GM20000 (cell line): ENCODE results near the gene COL12A1.

Source experiments
- DNase-seq: peaks from one replicate; pipeline ENCODE4 v3.0.0; 2012; ENCODE audit warnings: low spot score
- CTCF ChIP-seq: IDR thresholded peaks from 2 replicates; pipeline ENCODE4 v1.5.1; 2012; ENCODE audit warnings: mild to moderate bottlenecking, control low read depth; ENCODE audit errors: extremely low read depth, missing control alignments

COL12A1 gene

DNA sequence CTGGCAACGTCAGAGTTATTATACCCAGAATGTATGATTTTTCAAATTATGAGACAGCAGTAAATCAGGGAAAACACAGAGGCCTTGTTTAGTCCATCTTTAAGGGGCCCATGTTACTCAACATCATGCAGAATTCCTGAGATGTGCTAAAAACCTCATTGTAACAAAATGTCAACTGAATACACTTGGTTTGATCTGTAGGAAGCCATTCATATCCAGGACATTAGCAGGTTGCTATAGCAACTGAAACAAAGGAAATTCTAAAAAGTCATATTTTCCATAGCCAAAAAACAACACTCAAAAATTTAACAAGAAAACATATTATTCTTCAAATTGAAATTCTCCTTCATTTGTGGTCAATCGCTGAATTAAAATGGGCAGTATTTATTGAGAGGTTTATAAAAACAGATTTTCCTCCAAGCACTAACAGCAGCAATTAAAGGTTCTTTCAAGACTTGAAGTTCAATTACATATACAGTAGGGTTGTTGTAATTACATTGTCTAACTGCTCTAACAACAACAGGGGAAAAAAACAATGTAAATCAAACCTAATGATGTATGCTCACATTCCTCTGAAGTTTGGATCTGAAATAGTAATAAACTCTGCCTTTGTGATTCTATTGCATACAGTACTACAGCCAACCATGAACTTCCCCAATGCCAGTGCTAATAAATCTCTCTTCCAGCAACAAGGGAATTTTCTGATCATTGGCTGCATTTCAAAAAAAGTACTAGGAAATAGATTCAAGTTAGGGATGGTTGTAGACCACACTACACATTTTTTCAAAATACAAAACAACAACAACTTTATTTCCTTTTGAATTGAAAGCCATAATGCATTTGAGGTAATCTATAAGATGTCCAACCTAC lies 34.9 kb downstream of the COL12A1 start:
- DNase-seq = no peak
- TF ChIP-seq CTCF = no peak

DNA sequence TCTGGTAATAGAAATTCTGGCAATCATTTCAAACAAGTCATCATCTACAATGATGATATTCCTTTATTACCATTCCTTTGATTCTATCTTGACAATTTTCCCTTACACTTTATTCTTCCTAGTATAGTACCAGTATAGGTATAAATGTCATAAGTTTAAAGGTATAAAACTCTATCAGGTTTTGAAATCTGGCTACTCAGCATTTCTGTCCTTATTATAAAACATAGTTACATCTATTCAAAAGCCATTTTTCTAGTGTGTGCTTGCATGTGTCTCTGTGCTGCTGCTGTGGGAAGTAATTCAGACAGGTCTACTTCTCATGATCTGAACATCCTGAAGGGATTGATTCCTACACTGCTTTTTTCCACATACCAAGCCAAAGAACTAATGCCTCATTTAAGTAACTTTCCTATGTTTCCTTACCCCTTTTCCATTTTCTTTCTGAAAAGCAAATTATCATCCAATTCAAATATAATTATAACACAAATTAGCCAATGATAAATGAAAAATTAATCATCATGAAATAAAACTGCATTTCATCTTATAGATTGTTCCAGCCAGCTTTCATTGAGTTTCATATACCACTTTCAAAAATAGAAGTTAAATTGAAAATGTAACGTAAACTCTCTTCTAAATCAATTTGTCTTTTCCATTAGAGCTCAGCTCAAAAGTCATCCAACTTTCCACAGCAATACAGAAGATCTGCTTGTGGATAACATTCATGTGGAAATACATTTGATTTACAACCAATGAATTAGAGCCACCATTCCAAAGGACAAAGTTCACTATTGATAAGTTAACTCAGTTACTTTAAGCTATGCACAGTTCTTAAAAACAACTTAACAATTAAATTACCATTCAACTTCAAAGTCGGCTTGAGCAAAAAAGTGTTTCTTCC lies 35.9 kb downstream of the COL12A1 start:
- no peak for DNase-seq
- TF ChIP-seq CTCF = no peak

- TF ChIP-seq CTCF = no peak
- DNase-seq = no peak
These were observed 38.0 kb downstream of the COL12A1 start for GRCh38 chr6:75167851-75168250.

DNA sequence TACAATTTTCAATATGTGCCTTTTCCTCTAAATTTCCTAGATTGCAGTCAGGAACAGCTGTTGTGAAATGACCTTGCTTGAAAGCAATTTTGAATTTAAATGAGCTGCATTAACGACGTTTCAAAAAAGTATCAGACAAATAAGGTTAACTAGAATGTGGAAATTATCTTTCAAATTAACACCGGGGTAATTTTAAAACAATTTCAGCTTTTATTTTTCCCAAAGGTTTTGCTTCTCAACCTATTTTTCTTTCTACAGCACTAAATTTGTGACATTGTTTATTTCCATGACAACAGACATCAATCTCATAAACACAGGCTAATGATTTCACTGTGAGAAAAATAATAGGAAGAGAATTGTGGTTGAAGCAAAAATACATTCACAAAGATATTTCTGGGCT lies 38.5 kb downstream of the COL12A1 start:
- no peak for DNase-seq
- TF ChIP-seq CTCF = no peak

DNA sequence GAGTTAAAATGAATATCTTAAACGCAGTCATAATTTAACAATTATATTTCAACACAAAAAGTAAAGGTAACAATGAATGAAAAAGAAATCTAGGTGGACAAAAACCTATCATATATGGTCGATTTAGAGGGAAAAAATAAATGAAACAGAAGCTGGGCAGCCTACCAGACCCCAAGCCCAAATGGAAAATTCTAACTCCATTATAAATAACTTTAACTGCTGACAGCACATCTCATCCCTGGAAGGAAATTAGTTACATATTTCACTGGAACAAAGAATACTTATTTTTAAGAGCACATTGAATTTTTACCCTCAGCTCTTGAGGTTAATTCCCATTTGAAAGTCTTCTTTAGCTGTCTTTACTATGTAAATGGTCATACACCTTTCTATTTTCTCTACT lies 39.1 kb downstream of the COL12A1 start:
- DNase-seq = no peak
- no peak for TF ChIP-seq CTCF

- TF ChIP-seq CTCF = no peak
- no peak for DNase-seq
These were observed 39.6 kb downstream of the COL12A1 start for GRCh38 chr6:75166236-75166635.

DNA sequence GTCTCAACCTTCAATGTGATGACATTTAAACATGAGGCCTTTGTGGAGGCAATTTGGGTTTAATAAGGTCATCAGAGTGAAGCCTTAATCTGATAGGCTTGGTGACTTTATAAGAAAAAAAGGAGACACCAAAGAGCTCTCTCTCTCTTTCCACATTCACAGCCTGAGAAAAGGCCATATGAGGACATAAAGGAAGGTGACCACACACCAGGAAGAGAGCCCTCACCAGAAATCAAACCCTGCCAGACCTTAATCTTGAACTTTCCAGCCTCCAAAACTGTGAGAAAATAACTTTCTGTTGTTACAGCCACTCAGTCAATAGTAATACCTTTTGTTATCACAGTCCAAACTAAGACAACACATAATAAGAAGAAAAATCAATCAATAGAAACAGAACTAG lies 47.7 kb downstream of the COL12A1 start:
- no peak for DNase-seq

More for the DNA sequence above, 47.7 kb downstream of the COL12A1 start:
- no peak for TF ChIP-seq CTCF
